Neuronal stem cell (in vitro differentiated cells): Measurements from ENCODE around the gene PLCD3.

ENCODE experiments used
- DNase-seq: peaks from one replicate; pipeline ENCODE4 v3.0.0-alpha.2; 2013; ENCODE audit warnings: low spot score
- H2AFZ ChIP-seq: one replicate; pipeline ENCODE4 v1.6.1; 2013; ENCODE audit warnings: mild to moderate bottlenecking, low read length, inconsistent platforms
- H2AK5ac ChIP-seq: 2 replicates; pipeline ENCODE4 v1.6.1; 2013; ENCODE audit warnings: low read depth, mild to moderate bottlenecking, inconsistent platforms, low read length, moderate library complexity, mixed read lengths
- H2BK120ac ChIP-seq: 2 replicates; pipeline ENCODE4 v1.6.1; 2013; ENCODE audit warnings: low read depth, mild to moderate bottlenecking, inconsistent platforms, low read length, moderate library complexity, mixed read lengths
- H2BK12ac ChIP-seq: one replicate; pipeline ENCODE4 v1.6.1; 2013; ENCODE audit warnings: low read length, inconsistent platforms
- H2BK15ac ChIP-seq: 2 replicates; pipeline ENCODE4 v1.6.1; 2013; ENCODE audit warnings: mild to moderate bottlenecking, low read length, inconsistent platforms, mixed read lengths
- H2BK5ac ChIP-seq: one replicate; pipeline ENCODE4 v1.6.1; 2013; ENCODE audit warnings: inconsistent platforms, mild to moderate bottlenecking, low read length, moderate library complexity
- H3K14ac ChIP-seq: one replicate; pipeline ENCODE4 v1.6.1; 2013; ENCODE audit warnings: low read length, inconsistent platforms
- H3K18ac ChIP-seq: 2 replicates; pipeline ENCODE4 v1.6.1; 2013; ENCODE audit warnings: low read length, inconsistent platforms
- H3K23ac ChIP-seq: 2 replicates; pipeline ENCODE4 v1.6.1; 2013; ENCODE audit warnings: low read depth, mild to moderate bottlenecking, mixed read lengths, low read length, inconsistent platforms; ENCODE audit not compliant: poor library complexity
- H3K27ac ChIP-seq: replicated peaks from 3 replicates; pipeline ENCODE4 v1.5.1; 2013; ENCODE audit warnings: low read length, inconsistent platforms
- H3K27me3 ChIP-seq, 3 experiments: 2 replicates each; pipeline ENCODE4 v1.6.1; 2013; ENCODE audit warnings: low read length in 3 of 3, mild to moderate bottlenecking in 2 of 3, inconsistent platforms in 1 of 3, low read depth in 1 of 3, mixed read lengths in 1 of 3, moderate library complexity in 1 of 3; ENCODE audit not compliant: control insufficient read depth in 3 of 3, insufficient read depth in 3 of 3
- H3K36me3 ChIP-seq, 2 donors: replicated peaks in 1 of 2; 2 replicates each; pipeline ENCODE4 v1.6.1; 2013; ENCODE audit warnings: low read length in 2 of 2; ENCODE audit not compliant: control insufficient read depth in 2 of 2, insufficient read depth in 2 of 2
- H3K4ac ChIP-seq: 2 replicates; pipeline ENCODE4 v1.6.1; 2013; ENCODE audit warnings: inconsistent platforms, mild to moderate bottlenecking, low read length, moderate library complexity
- H3K4me1 ChIP-seq, 2 donors: 1 replicate in 1 of 2; 2 replicates in 1 of 2; pipeline ENCODE4 v1.6.1; 2013; ENCODE audit warnings: low read length in 2 of 2, low read depth in 1 of 2; ENCODE audit not compliant: control insufficient read depth in 2 of 2, insufficient read depth in 1 of 2
- H3K4me2 ChIP-seq: one replicate; pipeline ENCODE4 v1.6.1; 2013; ENCODE audit warnings: mild to moderate bottlenecking, low read length, inconsistent platforms; ENCODE audit not compliant: insufficient read depth, poor library complexity, severe bottlenecking
- H3K4me3 ChIP-seq, 2 donors: 2 replicates each; pipeline ENCODE4 v1.5.1; 2013; ENCODE audit warnings: low read length in 2 of 2, mild to moderate bottlenecking in 2 of 2, inconsistent platforms in 1 of 2, moderate library complexity in 1 of 2
- H3K79me1 ChIP-seq: one replicate; pipeline ENCODE4 v1.6.1; 2013; ENCODE audit warnings: low read depth, mild to moderate bottlenecking, inconsistent platforms, low read length, moderate library complexity
- H3K9ac ChIP-seq: one replicate; pipeline ENCODE4 v1.6.1; 2013; ENCODE audit warnings: mild to moderate bottlenecking, low read depth, low read length, inconsistent platforms; ENCODE audit not compliant: poor library complexity
- H3K9me3 ChIP-seq, 2 donors: replicated peaks in 1 of 2; 2 replicates each; pipeline versions ENCODE3 to v1.6.1; 2013; ENCODE audit warnings: low read length in 2 of 2, mild to moderate bottlenecking in 2 of 2, inconsistent platforms in 1 of 2, low read depth in 1 of 2, mixed read lengths in 1 of 2, moderate library complexity in 1 of 2; ENCODE audit not compliant: control insufficient read depth in 2 of 2, insufficient read depth in 1 of 2
- H4K8ac ChIP-seq: one replicate; pipeline ENCODE4 v1.6.1; 2013; ENCODE audit warnings: low read depth, mild to moderate bottlenecking, inconsistent platforms, low read length, moderate library complexity
- H4K91ac ChIP-seq: one replicate; pipeline ENCODE4 v1.6.1; 2013; ENCODE audit warnings: low read length, low read depth, mild to moderate bottlenecking, inconsistent platforms; ENCODE audit not compliant: poor library complexity
- WGBS, 2 donors: extraction: QIAGEN DNeasy Blood & Tissue Kit; methylation state at CpG; one replicate each; pipeline ENCODE4 v1.1.7; 2013; ENCODE audit warnings: missing lambda C conversion rate in 2 of 2, mixed read lengths in 1 of 2; ENCODE audit not compliant: insufficient read length in 2 of 2, insufficient replicate concordance in 1 of 2; ENCODE audit errors: extremely low coverage in 2 of 2; 5-methylcytosine and 5-hydroxymethylcytosine counted together

Gene PLCD3

GRCh38 chr17:45138911-45139532 lies 6.7 kb upstream of the PLCD3 start:
- H3K4ac ChIP-seq: peak overlapping the region; percentile 53
- H4K8ac ChIP-seq: no peak overlapping the region
- no peak overlapping the region for H3K9ac ChIP-seq
- no peak overlapping the region for H2AFZ ChIP-seq
- no peaks in the 10 kb centered on the region for H3K36me3 ChIP-seq
- peaks cover 3% of the 10 kb centered on the region for H3K79me1 ChIP-seq
- peak overlapping the region; percentile 95 for H2AK5ac ChIP-seq
- peak overlapping the region; percentile 71 for H2BK15ac ChIP-seq
- H2BK120ac ChIP-seq: no peak overlapping the region
- no peak overlapping the region for H2BK12ac ChIP-seq
- H3K18ac ChIP-seq: peak overlapping the region; percentile 57
- no peak overlapping the region for H4K91ac ChIP-seq
- H3K27me3 ChIP-seq: no peaks in the 10 kb centered on the region
- no peak overlapping the region for H3K4me2 ChIP-seq
- no CpG with 5 or more reads among the region's 14 CpGs for WGBS, 2 donors
- H2BK5ac ChIP-seq: no peak overlapping the region
- peak overlapping the region; percentile 49 for H3K27ac ChIP-seq
- H3K4me1 ChIP-seq: peaks cover 12 to 25% of the 10 kb centered on the region in 2 donors
- no peaks in the 10 kb centered on the region for H3K9me3 ChIP-seq
- no peak overlapping the region for H3K14ac ChIP-seq
- no peak for DNase-seq
- no peak overlapping the region for H3K4me3 ChIP-seq
- H3K23ac ChIP-seq: peak overlapping the region; percentile 55

GRCh38 chr17:45137561-45138305 lies 5.4 kb upstream of the PLCD3 start:
- H3K27me3 ChIP-seq: no peaks in the 10 kb centered on the region
- H2BK12ac ChIP-seq: no peak overlapping the region
- H3K18ac ChIP-seq: no peak overlapping the region
- no peak overlapping the region for H3K9ac ChIP-seq
- peak overlapping the region; percentile 32 for H2AK5ac ChIP-seq
- H2BK5ac ChIP-seq: no peak overlapping the region
- H3K4me1 ChIP-seq: peaks cover 10 to 20% of the 10 kb centered on the region in 2 donors
- H2BK15ac ChIP-seq: no peak overlapping the region
- H3K23ac ChIP-seq: no peak overlapping the region
- H3K4ac ChIP-seq: no peak overlapping the region
- DNase-seq: no peak
- H3K9me3 ChIP-seq: no peaks in the 10 kb centered on the region
- no peak overlapping the region for H4K8ac ChIP-seq
- peaks cover 2% of the 10 kb centered on the region for H3K79me1 ChIP-seq
- no peak overlapping the region for H3K14ac ChIP-seq
- H3K36me3 ChIP-seq: no peaks in the 10 kb centered on the region
- H2AFZ ChIP-seq: no peak overlapping the region
- no peak overlapping the region for H2BK120ac ChIP-seq
- no peak overlapping the region for H3K4me3 ChIP-seq
- H4K91ac ChIP-seq: no peak overlapping the region
- no peak overlapping the region for H3K4me2 ChIP-seq
- no CpG with 5 or more reads among the region's 11 CpGs for WGBS, 2 donors
- H3K27ac ChIP-seq: no peak overlapping the region

GRCh38 chr17:45136846-45137560 lies 4.7 kb upstream of the PLCD3 start:
- no peak overlapping the region for H3K4me3 ChIP-seq
- no peak overlapping the region for H3K9ac ChIP-seq
- no peak overlapping the region for H2BK5ac ChIP-seq
- WGBS, 2 donors: no CpG with 5 or more reads among the region's 12 CpGs
- H3K36me3 ChIP-seq: no peaks in the 10 kb centered on the region
- peaks cover 10 to 21% of the 10 kb centered on the region in 2 donors for H3K4me1 ChIP-seq
- H2BK15ac ChIP-seq: peak overlapping the region; percentile 15
- no peak overlapping the region for H3K27ac ChIP-seq
- H3K79me1 ChIP-seq: peaks cover 2% of the 10 kb centered on the region
- H4K8ac ChIP-seq: no peak overlapping the region
- DNase-seq: no peak
- no peak overlapping the region for H3K4ac ChIP-seq
- H2AFZ ChIP-seq: no peak overlapping the region
- H2BK120ac ChIP-seq: peak overlapping the region; percentile 26
- no peak overlapping the region for H3K14ac ChIP-seq
- H3K18ac ChIP-seq: no peak overlapping the region
- H3K23ac ChIP-seq: no peak overlapping the region
- H3K4me2 ChIP-seq: no peak overlapping the region
- H3K27me3 ChIP-seq: no peaks in the 10 kb centered on the region
- no peaks in the 10 kb centered on the region for H3K9me3 ChIP-seq
- no peak overlapping the region for H2BK12ac ChIP-seq
- H4K91ac ChIP-seq: peak overlapping the region; percentile 5
- H2AK5ac ChIP-seq: peak overlapping the region; percentile 63
